Measurements from ENCODE around the gene RAB1B.

RAB1B gene

DNA sequence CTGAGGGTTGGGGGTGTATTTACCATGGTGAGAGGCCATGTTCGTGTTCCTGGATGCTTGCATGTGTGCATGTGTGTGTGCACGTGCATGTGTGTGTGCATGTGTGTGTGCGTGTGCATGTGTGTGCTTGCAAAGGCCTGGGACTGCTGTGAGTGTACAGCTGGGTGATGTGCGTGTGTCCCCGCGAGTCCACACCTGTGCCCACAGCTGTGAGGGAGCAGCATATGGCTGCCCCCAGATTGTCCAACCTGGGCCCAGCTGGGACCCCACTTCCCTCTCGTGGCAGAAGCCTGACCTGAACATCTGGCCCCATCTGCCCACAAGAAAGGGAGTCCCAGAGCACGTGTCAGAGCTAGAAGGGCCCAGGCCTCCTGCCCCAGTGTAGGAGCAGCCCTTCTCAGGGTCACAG lies 56.8 kb downstream of the RAB1B start:
- no peak for DNase-seq

DNA sequence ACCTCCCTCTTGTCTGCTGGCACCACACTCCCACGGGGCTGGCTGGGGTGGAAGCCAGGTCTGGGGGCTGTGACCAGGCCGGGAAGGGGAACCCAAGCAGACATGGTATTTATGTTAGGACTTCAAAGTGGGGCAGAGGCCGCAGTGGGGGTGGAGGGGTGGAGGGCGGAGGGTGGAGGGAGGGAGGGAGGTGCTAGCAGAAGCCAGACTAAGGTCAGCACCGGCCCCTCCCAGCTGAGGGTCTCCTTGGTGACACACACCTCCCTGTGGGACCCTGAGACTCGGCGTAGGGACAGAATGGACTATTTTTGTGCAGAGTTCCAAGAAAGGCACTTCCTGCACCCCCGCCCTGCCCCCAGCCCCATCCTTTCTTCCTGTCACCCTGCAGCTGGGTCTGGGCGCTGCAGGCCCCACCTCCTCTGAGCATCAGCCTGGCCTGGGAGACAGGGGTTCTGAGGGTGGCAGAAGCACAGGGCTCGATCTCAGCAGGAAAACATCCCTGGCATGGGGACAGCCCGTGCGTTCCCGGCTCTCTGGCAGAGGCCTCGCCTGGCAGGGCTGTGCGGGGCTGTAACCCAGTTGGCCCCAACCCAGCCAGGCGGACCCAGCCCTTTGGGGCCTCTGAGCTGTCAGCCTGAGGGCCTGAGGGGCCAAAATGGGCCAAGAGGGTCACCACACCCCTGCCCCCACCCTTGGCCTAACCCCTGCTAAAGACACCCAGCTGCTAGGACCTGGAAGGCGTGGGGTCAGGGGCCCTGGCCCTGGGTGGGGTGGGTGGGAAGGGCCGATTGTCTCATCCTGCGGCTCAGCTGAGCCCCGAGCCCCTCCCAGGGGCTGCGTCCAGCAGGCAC lies 58.0 kb downstream of the RAB1B start:
- no peak for DNase-seq
